ENCODE results near the gene GM2A.

GM2A gene

GRCh38 chr5:151252762-151253604, at the start of gene GM2A:
Gene GM2A, plus strand, starts transcription at chr5:151253185. Its CDS starts 32 bp downstream, at chr5:151253217.
- peak; percentile 99 for DNase-seq (ENCODE audit: low spot score)

DNA sequence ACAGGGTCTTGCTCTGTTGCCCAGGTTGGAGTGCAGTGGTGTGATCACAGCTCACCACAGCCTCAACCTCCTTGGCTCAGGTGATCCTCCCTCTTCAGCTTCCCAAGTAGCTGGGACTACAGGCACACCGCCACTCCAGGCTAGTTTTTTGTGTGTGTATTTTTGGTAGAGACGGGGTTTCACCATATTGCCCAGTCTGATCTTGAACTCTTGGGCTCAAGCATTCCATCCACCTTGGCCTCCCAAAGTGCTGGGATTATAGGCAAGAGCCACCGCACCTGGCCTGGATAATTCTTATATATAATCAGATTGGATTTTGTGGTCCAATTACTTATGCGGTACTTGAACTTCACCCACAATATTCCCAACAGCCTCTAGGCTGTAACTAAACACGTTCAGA, 48.9 kb upstream of the GM2A start:
- no peak for DNase-seq (ENCODE audit: low spot score)

- DNase-seq (ENCODE audit: low spot score): no peak
These were observed 47.6 kb upstream of the GM2A start for GRCh38 chr5:151205411-151205810.

DNA sequence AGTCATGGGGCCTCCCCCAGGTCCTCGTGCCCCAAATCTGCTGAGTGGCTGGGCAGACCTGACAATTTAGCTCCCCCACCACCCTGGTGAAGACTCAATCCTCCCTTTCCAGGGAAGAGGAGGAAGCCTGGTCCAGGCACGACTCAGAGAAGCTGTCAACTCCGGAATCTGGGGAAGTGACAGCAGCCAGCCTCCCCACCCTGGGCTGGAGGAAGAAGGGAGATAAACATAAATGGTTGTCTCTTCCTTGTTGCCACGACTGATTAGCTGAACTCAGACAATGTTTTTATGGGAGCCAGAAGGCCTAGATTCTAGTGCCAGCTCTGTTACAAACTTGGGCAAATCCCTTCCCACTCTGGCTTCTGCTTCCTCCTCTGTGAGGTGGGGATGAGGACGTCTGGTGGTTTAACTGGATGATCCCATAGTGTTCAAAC, 44.5 kb upstream of the GM2A start:
- DNase-seq (ENCODE audit: low spot score): no peak

DNA sequence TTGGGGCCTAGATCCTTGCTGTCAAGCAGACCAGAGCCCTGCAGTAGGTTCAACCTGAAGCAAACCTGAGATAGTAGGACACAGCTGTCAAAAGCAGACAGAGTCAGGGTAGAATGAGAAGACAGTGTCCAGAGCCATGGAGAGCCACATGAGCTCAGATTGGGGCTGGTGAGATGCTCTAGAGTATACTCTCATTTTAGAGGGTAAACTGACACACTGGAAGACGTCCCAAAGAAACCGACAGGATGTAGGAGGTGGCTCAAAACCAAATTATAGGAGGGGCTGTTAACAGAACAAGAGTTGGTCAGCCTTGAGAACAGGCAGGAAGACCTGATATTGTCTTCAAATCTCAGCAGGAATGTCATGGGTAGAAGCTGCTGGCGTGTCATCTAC, 40.6 kb upstream of the GM2A start:
- DNase-seq (ENCODE audit: low spot score): no peak

- DNase-seq (ENCODE audit: low spot score): peak; percentile 91
These were observed 39.0 kb upstream of the GM2A start for GRCh38 chr5:151213803-151214613.

DNA sequence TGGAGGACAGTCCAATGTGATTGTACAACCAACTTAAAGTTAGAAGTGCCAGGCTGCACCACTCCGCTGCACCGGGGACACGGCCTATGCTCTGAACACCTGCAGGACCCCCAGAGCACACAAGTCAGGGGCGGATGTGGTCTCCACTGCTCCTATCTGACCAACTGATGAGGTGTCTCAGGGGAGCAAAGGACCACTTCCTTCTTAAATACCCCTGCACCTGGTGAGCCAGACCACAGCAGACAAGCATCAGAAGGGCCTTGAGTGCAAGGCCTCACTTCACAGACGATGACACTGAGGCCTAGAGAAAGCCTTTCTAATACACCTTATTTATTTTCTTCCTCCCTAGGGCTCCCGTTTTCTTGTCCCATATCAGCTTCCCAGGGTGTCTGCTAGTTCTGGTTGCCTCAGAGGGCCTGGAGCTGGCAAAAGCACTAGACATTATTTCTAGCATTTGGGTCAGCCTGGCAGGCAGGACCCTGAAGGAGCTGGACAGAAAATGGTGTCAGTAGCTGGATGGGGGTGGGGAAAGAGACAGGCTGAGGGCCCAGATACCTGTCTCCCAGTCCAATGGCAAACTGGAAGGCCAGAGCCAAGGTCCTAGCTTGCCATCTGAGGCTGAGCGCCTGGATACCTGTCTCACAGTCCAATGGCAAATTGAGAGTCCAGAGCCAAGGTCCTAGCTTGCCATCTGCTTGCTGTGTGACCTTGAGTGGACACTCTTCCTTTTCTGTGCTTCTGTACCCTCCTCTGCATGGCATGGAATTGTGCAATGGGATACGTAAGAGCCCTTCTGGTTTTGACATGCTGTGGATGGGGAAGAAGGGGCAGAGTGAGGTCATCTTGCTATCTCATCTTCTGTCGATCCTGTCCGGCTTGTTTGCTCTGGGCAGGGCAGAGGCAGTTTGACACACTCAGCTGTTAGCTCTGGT, 38.1 kb upstream of the GM2A start:
- DNase-seq (ENCODE audit: low spot score): peak; percentile 26

GRCh38 chr5:151215546-151215880, 37.5 kb upstream of the GM2A start:
- no peak for DNase-seq (ENCODE audit: low spot score)

DNA sequence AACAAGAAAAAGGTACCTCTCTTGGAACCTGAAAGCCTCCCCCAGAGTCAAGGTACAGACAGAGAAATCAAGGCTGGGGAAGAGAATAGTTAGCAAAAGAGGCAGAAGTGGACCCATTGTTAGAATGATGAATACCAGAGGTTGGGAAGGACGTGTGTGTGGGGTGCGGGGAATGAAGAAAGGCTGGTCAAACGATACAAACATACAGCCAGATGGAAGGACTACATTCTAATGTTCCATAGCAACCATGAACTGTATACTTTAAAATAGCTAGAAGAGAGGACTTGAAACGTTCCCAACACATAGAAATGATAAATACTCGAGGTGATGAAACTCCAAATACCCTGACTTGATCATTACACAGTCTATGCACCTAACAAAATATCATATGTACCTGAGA, 36.2 kb upstream of the GM2A start:
- no peak for DNase-seq (ENCODE audit: low spot score)

GRCh38 chr5:151218177-151218576, 34.8 kb upstream of the GM2A start:
- no peak for DNase-seq (ENCODE audit: low spot score)

- no peak for DNase-seq (ENCODE audit: low spot score)
These were observed 33.8 kb upstream of the GM2A start for GRCh38 chr5:151219138-151219537.

DNA sequence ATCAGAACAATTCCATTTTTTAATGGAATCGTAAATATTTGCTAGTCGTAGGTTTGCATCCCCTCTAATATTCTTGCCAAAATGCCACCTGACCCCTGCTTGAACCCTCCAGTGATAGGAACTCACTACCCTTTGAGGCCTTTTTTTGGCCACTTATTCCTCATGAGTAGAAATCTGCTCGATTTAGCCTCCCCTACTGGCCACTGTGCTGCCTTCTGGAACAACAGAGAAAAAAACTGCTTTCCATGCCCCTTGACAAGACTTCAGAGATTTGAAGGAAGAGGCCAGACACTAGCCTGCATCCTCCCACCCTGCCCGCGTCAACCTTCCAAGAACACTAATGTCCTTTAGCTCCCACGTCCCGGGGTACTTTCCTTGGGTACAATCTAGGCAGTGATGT, 33.2 kb upstream of the GM2A start:
- DNase-seq (ENCODE audit: low spot score): no peak

- peak; percentile 35 for DNase-seq (ENCODE audit: low spot score)
These were observed 31.4 kb upstream of the GM2A start for GRCh38 chr5:151221574-151221973.

DNA sequence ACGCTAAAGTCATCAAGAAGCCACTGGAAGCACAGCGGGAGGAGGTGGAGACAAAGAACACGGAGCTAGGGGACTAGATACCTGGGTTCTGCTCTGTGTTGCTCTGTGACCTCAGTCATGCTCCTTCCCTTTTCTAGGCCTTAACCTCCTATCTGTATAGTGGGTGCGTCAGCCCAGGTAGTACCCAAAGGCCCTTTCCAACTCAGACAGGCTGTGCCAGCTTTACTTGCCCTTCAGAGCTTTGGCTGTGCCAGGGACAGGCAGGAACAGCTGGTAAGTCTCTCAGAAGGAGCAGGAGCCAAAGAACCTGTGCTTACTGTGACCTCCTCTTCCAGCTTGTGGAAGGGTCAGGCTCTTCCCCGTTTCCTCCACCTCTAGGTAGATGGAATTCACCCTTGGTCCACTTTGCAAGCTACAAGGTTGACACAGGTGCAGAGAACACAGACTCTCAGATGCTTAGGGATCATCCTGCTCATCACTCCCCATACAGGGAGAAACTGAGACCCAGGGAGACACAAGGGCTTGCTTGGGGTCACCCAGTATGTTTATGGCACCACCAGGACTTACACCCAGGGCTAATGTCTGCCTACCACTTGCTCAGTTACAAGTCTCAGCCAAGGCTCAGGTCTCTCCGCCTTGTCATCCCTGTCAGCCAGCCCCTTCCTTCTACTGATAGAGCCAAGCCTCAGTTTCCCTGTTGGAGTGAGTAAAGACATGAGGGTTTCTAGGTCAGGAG, 30.8 kb upstream of the GM2A start:
- DNase-seq (ENCODE audit: low spot score): peak; percentile 35

DNA sequence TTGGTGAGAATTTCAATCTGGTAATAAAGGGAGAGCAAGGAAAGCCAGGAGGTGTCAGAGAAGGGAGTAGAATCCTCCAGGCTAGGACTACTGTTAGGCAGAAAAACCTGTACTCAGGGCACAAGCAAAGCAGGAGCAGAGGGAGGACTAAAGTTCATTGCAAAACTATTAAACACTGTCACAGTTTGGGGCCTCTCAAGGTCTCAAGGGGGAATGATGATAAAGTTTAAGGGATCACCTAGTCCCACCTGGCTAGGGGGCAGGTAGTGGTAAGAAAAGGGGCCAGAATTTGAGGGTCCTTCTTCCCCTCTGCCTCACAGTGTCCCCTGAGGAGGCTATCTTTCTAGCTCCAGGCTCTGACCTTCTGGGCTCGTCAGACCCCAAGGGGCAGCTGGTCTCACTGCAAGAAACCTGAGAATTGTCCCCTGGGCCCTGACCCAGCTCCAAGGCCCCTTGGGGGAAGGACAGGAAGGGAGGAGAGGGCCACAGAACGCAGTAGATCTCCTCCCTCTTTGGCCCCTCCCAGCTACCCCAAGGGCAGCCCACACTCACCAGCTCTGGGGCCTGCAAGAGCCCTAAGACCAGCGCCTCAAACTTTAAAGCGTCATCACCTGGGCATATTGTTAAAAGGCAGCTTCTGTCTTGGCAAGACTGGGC, 30.1 kb upstream of the GM2A start:
- peak; percentile 67 for DNase-seq (ENCODE audit: low spot score)

DNA sequence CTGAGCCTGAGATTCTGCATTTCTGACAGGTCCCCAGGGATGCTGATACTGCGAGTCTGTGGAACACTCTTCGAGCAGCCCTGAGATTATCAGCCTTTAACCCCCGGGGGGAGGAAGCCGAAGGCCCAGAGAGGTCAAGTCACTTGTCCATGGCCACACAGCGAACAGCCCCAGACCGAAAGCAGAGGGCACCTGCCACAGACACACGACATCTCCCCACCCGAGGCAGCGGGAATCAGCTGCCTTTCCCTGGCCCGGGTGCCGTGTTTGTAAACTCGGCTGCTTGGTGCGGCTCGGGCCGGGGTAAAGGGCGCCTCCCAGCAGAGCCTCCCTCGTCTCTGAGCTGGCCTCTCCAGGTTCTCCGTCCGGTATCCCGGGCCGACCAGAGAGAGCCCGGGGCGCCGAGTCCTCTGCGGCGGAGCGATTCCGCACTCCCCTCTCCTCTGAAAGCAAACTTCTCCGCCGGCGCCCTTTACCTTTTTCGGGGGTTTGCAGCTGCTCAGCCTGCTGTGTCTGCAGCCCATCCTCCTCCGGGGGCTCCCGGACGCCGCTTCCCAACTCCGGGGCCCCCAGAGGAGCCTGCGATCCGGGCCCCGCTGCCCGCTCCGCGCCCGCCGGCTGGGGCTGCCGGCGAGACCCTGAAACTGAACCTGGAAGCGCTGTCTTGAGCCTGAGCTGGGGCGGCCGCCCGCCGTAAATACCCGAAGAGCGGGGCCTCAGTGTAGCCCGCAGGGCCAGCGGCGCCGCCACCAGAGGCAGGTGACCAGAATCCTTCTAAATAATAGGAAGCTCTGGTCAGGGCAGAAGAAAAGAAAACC, 29.3 kb upstream of the GM2A start, which contains the start of gene CCDC69:
Gene CCDC69 (minus strand): TSS at position 646 of the 818 bp plus-strand sequence. CDS start 122 bp downstream, at position 524.
- DNase-seq (ENCODE audit: low spot score): peak; percentile 56

- DNase-seq (ENCODE audit: low spot score): no peak
These were observed 28.6 kb upstream of the GM2A start for GRCh38 chr5:151224372-151224771.

GRCh38 chr5:151225071-151225470, 27.9 kb upstream of the GM2A start:
- no peak for DNase-seq (ENCODE audit: low spot score)

GRCh38 chr5:151225475-151225874, 27.5 kb upstream of the GM2A start:
- no peak for DNase-seq (ENCODE audit: low spot score)

DNA sequence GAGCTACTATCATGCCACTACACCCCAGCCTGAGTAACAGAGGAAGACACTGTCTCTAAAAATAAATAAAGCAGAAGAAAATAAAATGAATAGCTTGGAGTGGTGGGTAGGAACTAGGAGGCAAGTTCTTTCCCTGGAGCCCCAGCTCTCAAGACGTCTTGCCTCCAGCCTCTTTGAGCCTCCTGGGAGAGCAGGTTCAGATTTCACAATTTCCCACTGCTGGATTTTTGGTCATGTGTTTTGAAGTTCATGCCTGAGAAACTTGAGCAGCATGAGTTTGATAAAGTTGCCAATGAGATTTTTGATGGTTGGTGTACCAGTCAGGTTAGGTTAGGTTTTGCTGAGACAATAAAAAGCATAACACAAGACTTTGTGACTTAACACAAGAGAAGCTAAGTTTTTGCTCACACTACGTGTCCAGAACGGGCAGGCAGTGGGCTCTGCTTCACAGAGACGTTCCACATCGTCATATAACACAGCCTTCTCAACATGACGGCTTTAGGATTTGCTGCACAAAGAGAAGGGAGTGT, 25.0 kb upstream of the GM2A start:
- DNase-seq (ENCODE audit: low spot score): no peak

Data from CD4-positive, alpha-beta T cell treated with Interleukin-15 for 4 hours (primary cell).